GM10847 (cell line): Measurements from ENCODE around the gene PSMA1.

Experiments
- POLR2A ChIP-seq: IDR thresholded peaks from 2 replicates; pipeline ENCODE4 v1.6.1; 2011; ENCODE audit not compliant: insufficient read length; ENCODE audit errors: extremely low read depth

The PSMA1 gene

GRCh38 chr11:14499178-14499559 lies 21.0 kb downstream of the PSMA1 start:
- TF ChIP-seq POLR2A: no peak

- no peak for TF ChIP-seq POLR2A
Measured at GRCh38 chr11:14480716-14481115, 39.5 kb downstream of the PSMA1 start.

- TF ChIP-seq POLR2A: no peak
Measured at GRCh38 chr11:14471127-14471526, 49.1 kb downstream of the PSMA1 start.

- no peak for TF ChIP-seq POLR2A
Measured at GRCh38 chr11:14463623-14464022, 56.6 kb downstream of the PSMA1 start.

- TF ChIP-seq POLR2A: no peak
Measured at GRCh38 chr11:14460147-14460546, 60.0 kb downstream of the PSMA1 start.

GRCh38 chr11:14458377-14458776 lies 61.8 kb downstream of the PSMA1 start:
- no peak for TF ChIP-seq POLR2A

- TF ChIP-seq POLR2A: no peak
Measured at GRCh38 chr11:14455648-14456430, 64.3 kb downstream of the PSMA1 start.
